IMR-90 (cell line): Measurements from ENCODE around the gene BMP4. TPM values are rescaled to one million over a fixed set of nuclear protein-coding genes. Genes with fewer than 3 reads are reported as not detected.

Experiments used
- ATAC-seq: fragments of 200-7000 bp; cut with Tn5 transposase; 2 replicates; pipeline ENCODE4 v1.9.1; 2020; ENCODE audit warnings: low read depth, mild to moderate bottlenecking, moderate library complexity
- BruUV-seq: library from RNA; stranded (reverse); fragments of 400-500 nt; replicated peaks from 2 replicates; lab custom pipeline; 2021; lab: Mats Ljungman, UMichigan
- CTCF ChIA-PET: fragments of 300-600 bp; formaldehyde crosslinking; extraction: SDS; loops from one replicate; lab custom pipeline; 2021; ENCODE audit warnings: antibody characterized with exemption; lab: Yijun Ruan, JAX
- POLR2A ChIA-PET: fragments of 300-600 bp; sonication (Branson Sonifier 250); formaldehyde crosslinking; loops from one replicate; lab custom pipeline; 2022; ENCODE audit warnings: antibody characterized with exemption; ENCODE audit not compliant: unreplicated experiment; lab: Charles Lee
- DNase-seq: peaks from one replicate; pipeline ENCODE4 v3.0.0; 2013
- H2AFZ ChIP-seq: replicated peaks from 2 replicates; pipeline ENCODE3; 2013; ENCODE audit warnings: low read length, mild to moderate bottlenecking; ENCODE audit not compliant: poor library complexity
- H2AK5ac ChIP-seq: 2 replicates; pipeline ENCODE4 v1.6.1; 2013; ENCODE audit warnings: low read depth, low read length, inconsistent platforms
- H2AK9ac ChIP-seq: replicated peaks from 2 replicates; pipeline ENCODE3; 2013; ENCODE audit warnings: mild to moderate bottlenecking, low read depth, low read length, moderate library complexity; ENCODE audit not compliant: poor library complexity
- H2BK120ac ChIP-seq: 2 replicates; pipeline ENCODE4 v1.6.1; 2013; ENCODE audit warnings: low read depth, low read length, inconsistent platforms
- H2BK15ac ChIP-seq: 3 replicates; pipeline ENCODE4 v1.6.1; 2013; ENCODE audit warnings: low read depth, low read length, inconsistent platforms
- H2BK20ac ChIP-seq: 2 replicates; pipeline ENCODE4 v1.6.1; 2013; ENCODE audit warnings: low read depth, mild to moderate bottlenecking, inconsistent platforms, low read length, moderate library complexity
- H2BK5ac ChIP-seq: 2 replicates; pipeline ENCODE4 v1.6.1; 2013; ENCODE audit warnings: mild to moderate bottlenecking, low read depth, low read length, inconsistent platforms; ENCODE audit not compliant: poor library complexity, severe bottlenecking
- H3K14ac ChIP-seq: replicated peaks from 2 replicates; pipeline ENCODE4 v1.6.1; 2013; ENCODE audit warnings: low read depth, low read length, inconsistent platforms
- H3K18ac ChIP-seq: 2 replicates; pipeline ENCODE4 v1.6.1; 2013; ENCODE audit warnings: low read depth, low read length, control low read depth
- H3K23ac ChIP-seq: 2 replicates; pipeline ENCODE4 v1.6.1; 2013; ENCODE audit warnings: low read depth, low read length, inconsistent platforms
- H3K27ac ChIP-seq: 2 replicates; pipeline ENCODE4 v1.5.1; 2013; ENCODE audit warnings: mild to moderate bottlenecking, control low read depth, low read length; ENCODE audit not compliant: insufficient read depth
- H3K27me3 ChIP-seq: 2 replicates; pipeline ENCODE4 v1.6.1; 2013; ENCODE audit warnings: low read length; ENCODE audit not compliant: control insufficient read depth, insufficient read depth
- H3K36me3 ChIP-seq: 2 replicates; pipeline ENCODE4 v1.6.1; 2013; ENCODE audit warnings: low read length, mixed read lengths; ENCODE audit not compliant: control insufficient read depth, insufficient read depth
- H3K4ac ChIP-seq: 2 replicates; pipeline ENCODE4 v1.6.1; 2013; ENCODE audit warnings: low read depth, low read length, inconsistent platforms
- H3K4me1 ChIP-seq: 2 replicates; pipeline ENCODE4 v1.6.1; 2013; ENCODE audit warnings: low read length, mixed read lengths; ENCODE audit not compliant: control insufficient read depth, insufficient read depth
- H3K4me2 ChIP-seq: 2 replicates; pipeline ENCODE4 v1.6.1; 2013; ENCODE audit warnings: low read depth, mild to moderate bottlenecking, control low read depth, low read length, moderate library complexity
- H3K4me3 ChIP-seq: 2 replicates; pipeline ENCODE4 v1.5.1; 2013; ENCODE audit warnings: low read depth, mild to moderate bottlenecking, control low read depth, low read length, moderate library complexity; ENCODE audit not compliant: insufficient read depth
- H3K56ac ChIP-seq: 2 replicates; pipeline ENCODE4 v1.6.1; 2013; ENCODE audit warnings: low read length, inconsistent platforms; ENCODE audit not compliant: insufficient read depth; ENCODE audit errors: extremely low read depth
- H3K79me1 ChIP-seq, 2 experiments: 2 replicates each; pipeline ENCODE4 v1.6.1; 2013; ENCODE audit warnings: low read length in 2 of 2, inconsistent platforms in 1 of 2, low read depth in 1 of 2
- H3K9ac ChIP-seq: 2 replicates; pipeline ENCODE4 v1.6.1; 2013; ENCODE audit warnings: low read depth, low read length, control low read depth
- H3K9me1 ChIP-seq: 2 replicates; pipeline ENCODE4 v1.6.1; 2013; ENCODE audit warnings: low read length, inconsistent platforms; ENCODE audit not compliant: insufficient read depth
- H3K9me3 ChIP-seq: 2 replicates; pipeline ENCODE4 v1.6.1; 2013; ENCODE audit warnings: low read length; ENCODE audit not compliant: control insufficient read depth, insufficient read depth
- H4K20me1 ChIP-seq: 2 replicates; pipeline ENCODE4 v1.6.1; 2013; ENCODE audit warnings: low read length, inconsistent platforms; ENCODE audit not compliant: insufficient read depth
- H4K5ac ChIP-seq: 2 replicates; pipeline ENCODE4 v1.6.1; 2013; ENCODE audit warnings: mild to moderate bottlenecking, low read depth, low read length, control low read depth
- H4K8ac ChIP-seq, 2 experiments: 2 replicates each; pipeline ENCODE4 v1.6.1; 2013; ENCODE audit warnings: low read depth in 2 of 2, low read length in 2 of 2, control low read depth in 1 of 2, inconsistent platforms in 1 of 2
- H4K91ac ChIP-seq: 2 replicates; pipeline ENCODE4 v1.6.1; 2013; ENCODE audit warnings: low read depth, low read length, inconsistent platforms; ENCODE audit not compliant: insufficient read depth
- BHLHE40 ChIP-seq: fragments of 150-350 bp; IDR thresholded peaks from 2 replicates; pipeline ENCODE4 v1.6.1; 2016; ENCODE audit warnings: mild to moderate bottlenecking, low read depth, low read length
- CEBPB ChIP-seq: IDR thresholded peaks from 2 replicates; pipeline ENCODE4 v1.6.1; 2012; ENCODE audit warnings: low read depth, low read length, improper control_type of control experiment
- CHD1 ChIP-seq: IDR thresholded peaks from 2 replicates; pipeline ENCODE4 v1.6.1; 2012; ENCODE audit warnings: low read depth, low read length, improper control_type of control experiment
- FOS ChIP-seq: fragments of 150-350 bp; IDR thresholded peaks from 2 replicates; pipeline ENCODE4 v1.6.1; 2016; ENCODE audit warnings: low read depth, low read length
- MAFK ChIP-seq: IDR thresholded peaks from 2 replicates; pipeline ENCODE4 v1.6.1; 2012; ENCODE audit warnings: low read depth, low read length, improper control_type of control experiment
- MXI1 ChIP-seq: IDR thresholded peaks from 2 replicates; pipeline ENCODE4 v1.6.1; 2012; ENCODE audit warnings: low read depth, mild to moderate bottlenecking, low read length, moderate library complexity, borderline replicate concordance
- NFE2L2 ChIP-seq: fragments of 150-350 bp; IDR thresholded peaks from 2 replicates; pipeline ENCODE4 v1.6.1; 2016; ENCODE audit warnings: low read depth, mild to moderate bottlenecking, low read length
- POLR2A ChIP-seq: IDR thresholded peaks from 2 replicates; pipeline ENCODE4 v1.6.1; 2012; ENCODE audit warnings: mild to moderate bottlenecking, low read depth, low read length
- RAD21 ChIP-seq: IDR thresholded peaks from 2 replicates; pipeline ENCODE4 v1.6.1; 2012; ENCODE audit warnings: low read length, improper control_type of control experiment
- RCOR1 ChIP-seq: IDR thresholded peaks from 2 replicates; pipeline ENCODE4 v1.6.1; 2012; ENCODE audit warnings: mild to moderate bottlenecking, low read length, improper control_type of control experiment; ENCODE audit not compliant: insufficient replicate concordance
- RFX5 ChIP-seq: IDR thresholded peaks from 2 replicates; pipeline ENCODE4 v1.8.0; 2012; ENCODE audit warnings: low read depth, mild to moderate bottlenecking, low read length, moderate library complexity
- SMC3 ChIP-seq: fragments of 150-350 bp; IDR thresholded peaks from 2 replicates; pipeline ENCODE4 v1.6.1; 2016; ENCODE audit warnings: low read depth, mild to moderate bottlenecking, antibody characterized with exemption, low read length, moderate library complexity
- WGBS, 2 experiments: methylation state at CpG; one replicate each; pipeline versions ENCODE4 v1.1.5 to v1.1.7; 2013; ENCODE audit warnings: missing lambda C conversion rate in 2 of 2; ENCODE audit not compliant: insufficient read length in 1 of 2; ENCODE audit errors: extremely low coverage in 2 of 2; 5-methylcytosine and 5-hydroxymethylcytosine counted together
- dilution Hi-C: fragments of 300-500 bp; cut with HindIII; formaldehyde crosslinking; loops from one replicate; pipeline ENCODE4 v1.14.3; 2018; ENCODE audit warnings: low sequenced_read_pairs; ENCODE audit not compliant: unreplicated experiment
- in situ Hi-C: fragments of 300-500 bp; cut with MboI; formaldehyde crosslinking; loops from 3 replicates; pipeline ENCODE4 v1.14.3; 2019; ENCODE audit warnings: low sequenced_read_pairs, inconsistent platforms, mixed read lengths
- intact Hi-C: fragments of 100-400 bp; cut with micrococcal nuclease; formaldehyde crosslinking; loops from 2 replicates; pipeline ENCODE4 v1.10.0; 2022
- polyA plus RNA-seq, 3 experiments: library from polyadenylated mRNA; depleted of rRNA; stranded (reverse); fragments of >200 nt; gene quantifications; 2 replicates each; pipeline ENCODE4 v1.2.3, GENCODE V29; 2012; ENCODE audit warnings: low replicate concordance in 1 of 3
- total RNA-seq: library from RNA; depleted of rRNA; stranded (reverse); fragments of >200 nt; gene quantifications from 2 replicates; pipeline ENCODE4 v1.2.3, GENCODE V29; 2012
- TF ChIP-seq, protein P1 (sequence below): fragments of 150-350 bp; IDR thresholded peaks from 2 replicates; pipeline ENCODE4 v1.6.1; 2016; ENCODE audit warnings: low read depth, mild to moderate bottlenecking, low read length, moderate library complexity, borderline replicate concordance
- TF ChIP-seq, protein P2 (sequence below): conservative IDR thresholded peaks from 2 replicates; pipeline ENCODE4 v1.5.1; 2012; ENCODE audit warnings: mild to moderate bottlenecking, low read depth, low read length, improper control_type of control experiment
- TF ChIP-seq, protein P3 (sequence below): fragments of 150-350 bp; IDR thresholded peaks from 2 replicates; pipeline ENCODE4 v1.6.1; 2017; ENCODE audit warnings: mild to moderate bottlenecking, antibody characterized with exemption, low read length, low read depth

The BMP4 gene
- total and polyA plus RNA-seq, 2 of the 4 experiments (the other 2 are of a cell fraction), result 3.4 to 4.2 TPM

DNA sequence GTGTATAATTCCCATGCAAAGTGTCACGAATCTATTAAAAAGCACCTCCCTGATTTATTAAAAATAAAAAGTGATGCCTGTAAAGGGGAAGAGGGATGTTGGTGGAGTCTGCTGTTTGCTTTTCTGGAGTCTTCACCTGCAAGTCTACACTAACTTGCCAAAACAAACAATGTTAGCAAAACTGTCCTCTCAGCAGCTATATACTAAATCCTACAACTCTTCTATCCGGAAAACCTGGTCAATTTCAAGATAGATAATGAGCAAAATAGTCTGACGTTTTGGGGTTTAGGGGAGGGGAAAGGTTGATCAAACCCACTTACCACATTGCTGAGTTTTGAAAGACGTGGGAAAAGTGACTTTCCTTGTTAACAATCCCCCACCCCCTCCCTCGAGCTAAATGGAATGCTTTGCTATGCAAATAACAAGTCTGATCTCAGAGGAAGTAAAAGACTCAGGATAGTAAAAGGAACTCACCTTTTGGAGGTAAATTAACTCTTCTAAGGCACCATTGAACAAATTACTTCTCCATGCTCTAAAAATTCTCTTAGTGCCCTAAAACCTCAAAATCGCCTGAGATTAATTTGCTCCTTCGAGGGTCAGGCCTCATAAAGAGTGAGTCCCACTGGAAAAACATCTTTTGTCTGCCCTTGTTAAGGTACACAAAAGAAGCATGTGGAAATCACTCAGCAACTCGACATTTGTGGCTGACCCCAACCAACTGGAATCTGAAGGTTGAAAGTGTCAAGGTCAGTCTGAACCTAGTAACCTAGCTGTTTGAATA lies 13.5 kb downstream of the BMP4 start:
- no peak overlapping the region for H2BK120ac ChIP-seq
- H2AFZ ChIP-seq, result no peak overlapping the region
- no peak overlapping the region for H2BK20ac ChIP-seq
- no peak overlapping the region for H3K9ac ChIP-seq
- no peak overlapping the region for H2AK9ac ChIP-seq
- no TSS peak for BruUV-seq
- ATAC-seq (no peak), DNase-seq (no peak)
- in situ Hi-C loops (no loop called here), intact Hi-C loops (no loop called here), dilution Hi-C loops (no loop called here)
- no peak overlapping the region for H4K91ac ChIP-seq
- no peaks in the 10 kb centered on the region for H3K9me3 ChIP-seq
- no peaks in the 10 kb centered on the region for H4K20me1 ChIP-seq
- H4K8ac ChIP-seq, result no peak overlapping the region
- ChIA-PET POLR2A (no interaction called here), CTCF (interaction anchor here (1.6 kb wide), 1 partner anchor 10 kb away, joined by 5 read pairs; no protein-coding TSS in a partner anchor)
- no peak overlapping the region for H3K4me3 ChIP-seq
- H2AK5ac ChIP-seq, result no peak overlapping the region
- no peak overlapping the region for H3K27ac ChIP-seq
- no peak overlapping the region for H4K5ac ChIP-seq
- no peak overlapping the region; the same call in 1 of the 2 replicates for H3K18ac ChIP-seq
- peaks cover 2% of the 10 kb centered on the region for H3K4me1 ChIP-seq
- H3K23ac ChIP-seq, result no peak overlapping the region
- no CpG with 5 or more reads among the region's 8 CpGs for WGBS, 2 experiments
- H3K9me1 ChIP-seq, result peaks cover 3% of the 10 kb centered on the region; the same call in 1 of the 2 replicates
- no peaks in the 10 kb centered on the region; the same call in 1 of the 2 replicates for H3K27me3 ChIP-seq
- no peak overlapping the region for H3K56ac ChIP-seq
- no peak overlapping the region for H3K4ac ChIP-seq
- no peaks in the 10 kb centered on the region for H3K36me3 ChIP-seq
- no peak overlapping the region; the same call in 1 of the 2 replicates for H3K14ac ChIP-seq
- 0 out of 3 replicates have a peak overlapping the region, but pooled peaks have one; percentile 16 for H2BK15ac ChIP-seq
- H3K4me2 ChIP-seq, result no peak overlapping the region
- no peak overlapping the region for H2BK5ac ChIP-seq
- H3K79me1 ChIP-seq, result no peaks in the 10 kb centered on the region
- no peak for TF ChIP-seq RFX5
- TF ChIP-seq, protein P1, sequence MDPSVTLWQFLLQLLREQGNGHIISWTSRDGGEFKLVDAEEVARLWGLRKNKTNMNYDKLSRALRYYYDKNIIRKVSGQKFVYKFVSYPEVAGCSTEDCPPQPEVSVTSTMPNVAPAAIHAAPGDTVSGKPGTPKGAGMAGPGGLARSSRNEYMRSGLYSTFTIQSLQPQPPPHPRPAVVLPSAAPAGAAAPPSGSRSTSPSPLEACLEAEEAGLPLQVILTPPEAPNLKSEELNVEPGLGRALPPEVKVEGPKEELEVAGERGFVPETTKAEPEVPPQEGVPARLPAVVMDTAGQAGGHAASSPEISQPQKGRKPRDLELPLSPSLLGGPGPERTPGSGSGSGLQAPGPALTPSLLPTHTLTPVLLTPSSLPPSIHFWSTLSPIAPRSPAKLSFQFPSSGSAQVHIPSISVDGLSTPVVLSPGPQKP, result no peak
- TF ChIP-seq CEBPB, result no peak
- no peak for TF ChIP-seq MXI1
- TF ChIP-seq RCOR1, result no peak
- no peak for TF ChIP-seq CHD1
- TF ChIP-seq, protein P2, sequence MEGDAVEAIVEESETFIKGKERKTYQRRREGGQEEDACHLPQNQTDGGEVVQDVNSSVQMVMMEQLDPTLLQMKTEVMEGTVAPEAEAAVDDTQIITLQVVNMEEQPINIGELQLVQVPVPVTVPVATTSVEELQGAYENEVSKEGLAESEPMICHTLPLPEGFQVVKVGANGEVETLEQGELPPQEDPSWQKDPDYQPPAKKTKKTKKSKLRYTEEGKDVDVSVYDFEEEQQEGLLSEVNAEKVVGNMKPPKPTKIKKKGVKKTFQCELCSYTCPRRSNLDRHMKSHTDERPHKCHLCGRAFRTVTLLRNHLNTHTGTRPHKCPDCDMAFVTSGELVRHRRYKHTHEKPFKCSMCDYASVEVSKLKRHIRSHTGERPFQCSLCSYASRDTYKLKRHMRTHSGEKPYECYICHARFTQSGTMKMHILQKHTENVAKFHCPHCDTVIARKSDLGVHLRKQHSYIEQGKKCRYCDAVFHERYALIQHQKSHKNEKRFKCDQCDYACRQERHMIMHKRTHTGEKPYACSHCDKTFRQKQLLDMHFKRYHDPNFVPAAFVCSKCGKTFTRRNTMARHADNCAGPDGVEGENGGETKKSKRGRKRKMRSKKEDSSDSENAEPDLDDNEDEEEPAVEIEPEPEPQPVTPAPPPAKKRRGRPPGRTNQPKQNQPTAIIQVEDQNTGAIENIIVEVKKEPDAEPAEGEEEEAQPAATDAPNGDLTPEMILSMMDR, result no peak
- TF ChIP-seq FOS, result no peak
- TF ChIP-seq SMC3, result no peak
- TF ChIP-seq POLR2A, result no peak
- no peak for TF ChIP-seq MAFK
- no peak for TF ChIP-seq NFE2L2
- TF ChIP-seq BHLHE40, result no peak
- no peak for TF ChIP-seq RAD21
- TF ChIP-seq, protein P3, sequence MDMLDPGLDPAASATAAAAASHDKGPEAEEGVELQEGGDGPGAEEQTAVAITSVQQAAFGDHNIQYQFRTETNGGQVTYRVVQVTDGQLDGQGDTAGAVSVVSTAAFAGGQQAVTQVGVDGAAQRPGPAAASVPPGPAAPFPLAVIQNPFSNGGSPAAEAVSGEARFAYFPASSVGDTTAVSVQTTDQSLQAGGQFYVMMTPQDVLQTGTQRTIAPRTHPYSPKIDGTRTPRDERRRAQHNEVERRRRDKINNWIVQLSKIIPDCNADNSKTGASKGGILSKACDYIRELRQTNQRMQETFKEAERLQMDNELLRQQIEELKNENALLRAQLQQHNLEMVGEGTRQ, result no peak
